Upper lobe of right lung (tissue), 1 donor: ENCODE measurements around the gene TCF12. TPM values are rescaled to one million over a fixed set of nuclear protein-coding genes. Genes with fewer than 3 reads are reported as not detected.

Experiments
- ATAC-seq: fragments of 200-7000 bp; cut with Tn5 transposase; one replicate; pipeline ENCODE4 v1.9.1; 2020; ENCODE audit warnings: mild to moderate bottlenecking, moderate library complexity
- DNase-seq: peaks from one replicate; pipeline ENCODE4 v3.0.0-alpha.2; 2020
- H3K27ac ChIP-seq: fragments of 200-600 bp; one replicate; pipeline ENCODE4 v1.8.0; 2022
- H3K27me3 ChIP-seq: fragments of 200-600 bp; one replicate; pipeline ENCODE4 v1.8.0; 2022; ENCODE audit warnings: mild to moderate bottlenecking
- H3K36me3 ChIP-seq: fragments of 200-600 bp; one replicate; pipeline ENCODE4 v1.8.0; 2022
- H3K4me1 ChIP-seq: fragments of 200-600 bp; one replicate; pipeline ENCODE4 v1.8.0; 2022
- H3K4me3 ChIP-seq: fragments of 200-600 bp; one replicate; pipeline ENCODE4 v1.8.0; 2022; ENCODE audit warnings: mild to moderate bottlenecking
- H3K9me3 ChIP-seq: fragments of 200-600 bp; one replicate; pipeline ENCODE4 v1.8.0; 2022
- CTCF ChIP-seq: fragments of 200-600 bp; IDR thresholded peaks from one replicate; pipeline ENCODE4 v1.8.0; 2022; ENCODE audit warnings: antibody characterized with exemption
- intact Hi-C: fragments of 100-400 bp; cut with DNase I; formaldehyde crosslinking; loops from one replicate; pipeline ENCODE4 v1.11.0; 2022
- total RNA-seq: library from RNA; stranded (reverse); fragmentation: NEBNext Ultra II Directional; extraction: Animal tissue kit (Norgen Biotek cat#: 25700); gene quantifications from one replicate; pipeline ENCODE4 v1.2.1, GENCODE V29; 2021
- donor health status: DM: no; HTN: yes; CAD: no; lungs with severe emphysema.

Gene TCF12
- total RNA-seq, 1 donor from 2014 or later = 103 TPM

- ATAC-seq = no peak
- no peaks in the 10 kb centered on the region for H3K36me3 ChIP-seq
- no peak overlapping the region for H3K27ac ChIP-seq
- intact Hi-C loops = no loop called here
- H3K27me3 ChIP-seq = no peaks in the 10 kb centered on the region
- H3K9me3 ChIP-seq = no peaks in the 10 kb centered on the region
- no peak for DNase-seq
- H3K4me3 ChIP-seq = no peak overlapping the region
- no peaks in the 10 kb centered on the region for H3K4me1 ChIP-seq
- no peak for TF ChIP-seq CTCF
These were observed 152.2 kb downstream of the TCF12 start for GRCh38 chr15:57070674-57071073.

DNA sequence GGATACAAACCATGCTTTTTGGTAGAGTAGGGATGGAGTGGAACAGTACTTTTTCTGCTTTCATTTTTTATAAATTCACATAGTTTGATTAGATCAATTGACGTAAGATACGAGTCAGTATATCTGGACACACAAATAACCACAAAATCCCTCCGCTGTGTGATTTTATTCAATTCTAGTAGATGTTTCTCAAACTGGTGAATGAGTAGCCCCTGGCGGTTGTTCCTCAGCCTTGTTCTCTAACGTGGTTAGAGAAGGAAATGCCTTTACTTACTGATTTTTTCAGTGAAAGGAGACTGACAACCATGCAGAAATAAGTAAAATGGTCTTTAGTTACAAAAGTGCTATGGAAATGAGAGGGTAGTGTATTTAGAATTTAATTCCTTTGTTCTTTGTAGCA lies 161.0 kb downstream of the TCF12 start:
- DNase-seq = no peak
- Histone ChIP-seq H3K4me3 (no peak overlapping the region), H3K4me1 (peaks cover 8% of the 10 kb centered on the region), H3K27me3 (no peaks in the 10 kb centered on the region), H3K27ac (no peak overlapping the region), H3K36me3 (no peaks in the 10 kb centered on the region), H3K9me3 (no peaks in the 10 kb centered on the region)
- no peak for ATAC-seq
- no peak for TF ChIP-seq CTCF
- intact Hi-C loops = no loop called here

GRCh38 chr15:57079931-57080620 lies 161.6 kb downstream of the TCF12 start:
- Histone ChIP-seq H3K27ac (no peak overlapping the region), H3K4me3 (no peak overlapping the region), H3K36me3 (no peaks in the 10 kb centered on the region), H3K9me3 (no peaks in the 10 kb centered on the region), H3K27me3 (no peaks in the 10 kb centered on the region), H3K4me1 (peaks cover 8% of the 10 kb centered on the region)
- intact Hi-C loops = no loop called here
- no peak for TF ChIP-seq CTCF
- DNase-seq (no peak), ATAC-seq (no peak)

- H3K4me1 ChIP-seq = peaks cover 8% of the 10 kb centered on the region
- intact Hi-C loops = no loop called here
- DNase-seq (no peak), ATAC-seq (no peak)
- no peaks in the 10 kb centered on the region for H3K9me3 ChIP-seq
- TF ChIP-seq CTCF = no peak
- no peaks in the 10 kb centered on the region for H3K36me3 ChIP-seq
- H3K27ac ChIP-seq = no peak overlapping the region
- H3K4me3 ChIP-seq = no peak overlapping the region
- H3K27me3 ChIP-seq = no peaks in the 10 kb centered on the region
These were observed 163.7 kb downstream of the TCF12 start for GRCh38 chr15:57082054-57082728.

DNA sequence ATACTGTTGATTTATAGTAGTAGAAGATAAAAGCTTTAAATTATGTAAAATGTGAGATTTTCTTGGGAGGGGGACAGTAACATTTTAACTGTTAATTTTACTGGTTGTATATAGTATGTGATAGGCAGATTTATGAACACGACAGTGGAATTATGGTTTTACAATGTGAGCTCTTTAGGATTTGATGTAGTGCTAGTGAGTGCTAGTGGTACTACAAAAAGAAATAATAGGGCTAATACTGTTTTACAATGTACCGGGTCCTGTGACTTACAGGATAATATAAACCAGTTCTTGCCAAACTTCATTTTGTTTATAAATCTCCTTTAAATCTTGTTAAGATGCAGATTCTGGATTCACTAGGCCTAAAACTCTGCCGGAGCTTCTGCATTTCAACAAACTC lies 165.7 kb downstream of the TCF12 start:
- TF ChIP-seq CTCF = no peak
- Histone ChIP-seq H3K27me3 (no peaks in the 10 kb centered on the region), H3K4me3 (no peak overlapping the region), H3K27ac (no peak overlapping the region), H3K4me1 (peaks cover 8% of the 10 kb centered on the region), H3K36me3 (no peaks in the 10 kb centered on the region), H3K9me3 (no peaks in the 10 kb centered on the region)
- DNase-seq (no peak), ATAC-seq (no peak)
- intact Hi-C loops = no loop called here
